IMR-90 (cell line): Measurements from ENCODE around the gene RAD51B. TPM values are rescaled to one million over a fixed set of nuclear protein-coding genes. Genes with fewer than 3 reads are reported as not detected.

Source experiments
- ATAC-seq: fragments of 200-7000 bp; cut with Tn5 transposase; 2 replicates; pipeline ENCODE4 v1.9.1; 2020; ENCODE audit warnings: low read depth, mild to moderate bottlenecking, moderate library complexity
- BruUV-seq: library from RNA; stranded (reverse); fragments of 400-500 nt; replicated peaks from 2 replicates; lab custom pipeline; 2021; lab: Mats Ljungman, UMichigan
- CTCF ChIA-PET: fragments of 300-600 bp; formaldehyde crosslinking; extraction: SDS; loops from one replicate; lab custom pipeline; 2021; ENCODE audit warnings: antibody characterized with exemption; lab: Yijun Ruan, JAX
- POLR2A ChIA-PET: fragments of 300-600 bp; sonication (Branson Sonifier 250); formaldehyde crosslinking; loops from one replicate; lab custom pipeline; 2022; ENCODE audit warnings: antibody characterized with exemption; ENCODE audit not compliant: unreplicated experiment; lab: Charles Lee
- DNase-seq: peaks from one replicate; pipeline ENCODE4 v3.0.0; 2013
- H2AFZ ChIP-seq: replicated peaks from 2 replicates; pipeline ENCODE3; 2013; ENCODE audit warnings: low read length, mild to moderate bottlenecking; ENCODE audit not compliant: poor library complexity
- H2AK5ac ChIP-seq: 2 replicates; pipeline ENCODE4 v1.6.1; 2013; ENCODE audit warnings: low read depth, low read length, inconsistent platforms
- H2AK9ac ChIP-seq: replicated peaks from 2 replicates; pipeline ENCODE3; 2013; ENCODE audit warnings: mild to moderate bottlenecking, low read depth, low read length, moderate library complexity; ENCODE audit not compliant: poor library complexity
- H2BK120ac ChIP-seq: 2 replicates; pipeline ENCODE4 v1.6.1; 2013; ENCODE audit warnings: low read depth, low read length, inconsistent platforms
- H2BK15ac ChIP-seq: 3 replicates; pipeline ENCODE4 v1.6.1; 2013; ENCODE audit warnings: low read depth, low read length, inconsistent platforms
- H2BK20ac ChIP-seq: 2 replicates; pipeline ENCODE4 v1.6.1; 2013; ENCODE audit warnings: low read depth, mild to moderate bottlenecking, inconsistent platforms, low read length, moderate library complexity
- H2BK5ac ChIP-seq: 2 replicates; pipeline ENCODE4 v1.6.1; 2013; ENCODE audit warnings: mild to moderate bottlenecking, low read depth, low read length, inconsistent platforms; ENCODE audit not compliant: poor library complexity, severe bottlenecking
- H3K14ac ChIP-seq: replicated peaks from 2 replicates; pipeline ENCODE4 v1.6.1; 2013; ENCODE audit warnings: low read depth, low read length, inconsistent platforms
- H3K18ac ChIP-seq: 2 replicates; pipeline ENCODE4 v1.6.1; 2013; ENCODE audit warnings: low read depth, low read length, control low read depth
- H3K23ac ChIP-seq: 2 replicates; pipeline ENCODE4 v1.6.1; 2013; ENCODE audit warnings: low read depth, low read length, inconsistent platforms
- H3K27ac ChIP-seq: 2 replicates; pipeline ENCODE4 v1.5.1; 2013; ENCODE audit warnings: mild to moderate bottlenecking, control low read depth, low read length; ENCODE audit not compliant: insufficient read depth
- H3K27me3 ChIP-seq: 2 replicates; pipeline ENCODE4 v1.6.1; 2013; ENCODE audit warnings: low read length; ENCODE audit not compliant: control insufficient read depth, insufficient read depth
- H3K36me3 ChIP-seq: 2 replicates; pipeline ENCODE4 v1.6.1; 2013; ENCODE audit warnings: low read length, mixed read lengths; ENCODE audit not compliant: control insufficient read depth, insufficient read depth
- H3K4ac ChIP-seq: 2 replicates; pipeline ENCODE4 v1.6.1; 2013; ENCODE audit warnings: low read depth, low read length, inconsistent platforms
- H3K4me1 ChIP-seq: 2 replicates; pipeline ENCODE4 v1.6.1; 2013; ENCODE audit warnings: low read length, mixed read lengths; ENCODE audit not compliant: control insufficient read depth, insufficient read depth
- H3K4me2 ChIP-seq: 2 replicates; pipeline ENCODE4 v1.6.1; 2013; ENCODE audit warnings: low read depth, mild to moderate bottlenecking, control low read depth, low read length, moderate library complexity
- H3K4me3 ChIP-seq: 2 replicates; pipeline ENCODE4 v1.5.1; 2013; ENCODE audit warnings: low read depth, mild to moderate bottlenecking, control low read depth, low read length, moderate library complexity; ENCODE audit not compliant: insufficient read depth
- H3K56ac ChIP-seq: 2 replicates; pipeline ENCODE4 v1.6.1; 2013; ENCODE audit warnings: low read length, inconsistent platforms; ENCODE audit not compliant: insufficient read depth; ENCODE audit errors: extremely low read depth
- H3K79me1 ChIP-seq, 2 experiments: 2 replicates each; pipeline ENCODE4 v1.6.1; 2013; ENCODE audit warnings: low read length in 2 of 2, inconsistent platforms in 1 of 2, low read depth in 1 of 2
- H3K9ac ChIP-seq: 2 replicates; pipeline ENCODE4 v1.6.1; 2013; ENCODE audit warnings: low read depth, low read length, control low read depth
- H3K9me1 ChIP-seq: 2 replicates; pipeline ENCODE4 v1.6.1; 2013; ENCODE audit warnings: low read length, inconsistent platforms; ENCODE audit not compliant: insufficient read depth
- H3K9me3 ChIP-seq: 2 replicates; pipeline ENCODE4 v1.6.1; 2013; ENCODE audit warnings: low read length; ENCODE audit not compliant: control insufficient read depth, insufficient read depth
- H4K20me1 ChIP-seq: 2 replicates; pipeline ENCODE4 v1.6.1; 2013; ENCODE audit warnings: low read length, inconsistent platforms; ENCODE audit not compliant: insufficient read depth
- H4K5ac ChIP-seq: 2 replicates; pipeline ENCODE4 v1.6.1; 2013; ENCODE audit warnings: mild to moderate bottlenecking, low read depth, low read length, control low read depth
- H4K8ac ChIP-seq, 2 experiments: 2 replicates each; pipeline ENCODE4 v1.6.1; 2013; ENCODE audit warnings: low read depth in 2 of 2, low read length in 2 of 2, control low read depth in 1 of 2, inconsistent platforms in 1 of 2
- H4K91ac ChIP-seq: 2 replicates; pipeline ENCODE4 v1.6.1; 2013; ENCODE audit warnings: low read depth, low read length, inconsistent platforms; ENCODE audit not compliant: insufficient read depth
- CTCF ChIP-seq: conservative IDR thresholded peaks from 2 replicates; pipeline ENCODE4 v1.5.1; 2012; ENCODE audit warnings: mild to moderate bottlenecking, low read depth, low read length, improper control_type of control experiment
- FOS ChIP-seq: fragments of 150-350 bp; IDR thresholded peaks from 2 replicates; pipeline ENCODE4 v1.6.1; 2016; ENCODE audit warnings: low read depth, low read length
- MAZ ChIP-seq: IDR thresholded peaks from 2 replicates; pipeline ENCODE4 v1.6.1; 2012; ENCODE audit warnings: low read depth, mild to moderate bottlenecking, low read length, improper control_type of control experiment, moderate library complexity, borderline replicate concordance
- MXI1 ChIP-seq: IDR thresholded peaks from 2 replicates; pipeline ENCODE4 v1.6.1; 2012; ENCODE audit warnings: low read depth, mild to moderate bottlenecking, low read length, moderate library complexity, borderline replicate concordance
- NFE2L2 ChIP-seq: fragments of 150-350 bp; IDR thresholded peaks from 2 replicates; pipeline ENCODE4 v1.6.1; 2016; ENCODE audit warnings: low read depth, mild to moderate bottlenecking, low read length
- POLR2A ChIP-seq: IDR thresholded peaks from 2 replicates; pipeline ENCODE4 v1.6.1; 2012; ENCODE audit warnings: mild to moderate bottlenecking, low read depth, low read length
- RAD21 ChIP-seq: IDR thresholded peaks from 2 replicates; pipeline ENCODE4 v1.6.1; 2012; ENCODE audit warnings: low read length, improper control_type of control experiment
- RCOR1 ChIP-seq: IDR thresholded peaks from 2 replicates; pipeline ENCODE4 v1.6.1; 2012; ENCODE audit warnings: mild to moderate bottlenecking, low read length, improper control_type of control experiment; ENCODE audit not compliant: insufficient replicate concordance
- SMC3 ChIP-seq: fragments of 150-350 bp; IDR thresholded peaks from 2 replicates; pipeline ENCODE4 v1.6.1; 2016; ENCODE audit warnings: low read depth, mild to moderate bottlenecking, antibody characterized with exemption, low read length, moderate library complexity
- USF2 ChIP-seq: fragments of 150-350 bp; IDR thresholded peaks from 2 replicates; pipeline ENCODE4 v1.6.1; 2017; ENCODE audit warnings: mild to moderate bottlenecking, antibody characterized with exemption, low read length, low read depth
- WGBS, 2 experiments: methylation state at CpG; one replicate each; pipeline versions ENCODE4 v1.1.5 to v1.1.7; 2013; ENCODE audit warnings: missing lambda C conversion rate in 2 of 2; ENCODE audit not compliant: insufficient read length in 1 of 2; ENCODE audit errors: extremely low coverage in 2 of 2; 5-methylcytosine and 5-hydroxymethylcytosine counted together
- dilution Hi-C: fragments of 300-500 bp; cut with HindIII; formaldehyde crosslinking; loops from one replicate; pipeline ENCODE4 v1.14.3; 2018; ENCODE audit warnings: low sequenced_read_pairs; ENCODE audit not compliant: unreplicated experiment
- in situ Hi-C: fragments of 300-500 bp; cut with MboI; formaldehyde crosslinking; loops from 3 replicates; pipeline ENCODE4 v1.14.3; 2019; ENCODE audit warnings: low sequenced_read_pairs, inconsistent platforms, mixed read lengths
- intact Hi-C: fragments of 100-400 bp; cut with micrococcal nuclease; formaldehyde crosslinking; loops from 2 replicates; pipeline ENCODE4 v1.10.0; 2022
- polyA plus RNA-seq, 3 experiments: library from polyadenylated mRNA; depleted of rRNA; stranded (reverse); fragments of >200 nt; gene quantifications; 2 replicates each; pipeline ENCODE4 v1.2.3, GENCODE V29; 2012; ENCODE audit warnings: low replicate concordance in 1 of 3
- total RNA-seq: library from RNA; depleted of rRNA; stranded (reverse); fragments of >200 nt; gene quantifications from 2 replicates; pipeline ENCODE4 v1.2.3, GENCODE V29; 2012

The RAD51B gene
- total and polyA plus RNA-seq, 2 of the 4 experiments (the other 2 are of a cell fraction) = 5.1 to 18.8 TPM

- Histone ChIP-seq H3K56ac (no peak overlapping the region), H3K4me2 (no peak overlapping the region), H2AFZ (no peak overlapping the region), H3K4me1 (no peaks in the 10 kb centered on the region; the same call in 1 of the 2 replicates), H2AK9ac (no peak overlapping the region), H3K36me3 (no peaks in the 10 kb centered on the region), H3K23ac (no peak overlapping the region), H4K5ac (no peak overlapping the region), H2BK5ac (no peak overlapping the region), H2AK5ac (no peak overlapping the region), H3K9ac (no peak overlapping the region), H3K27ac (no peak overlapping the region), H4K20me1 (no peaks in the 10 kb centered on the region), H3K9me3 (no peaks in the 10 kb centered on the region), H3K4me3 (no peak overlapping the region), H3K14ac (no peak overlapping the region), H3K79me1 (no peaks in the 10 kb centered on the region), H2BK15ac (no peak overlapping the region), H2BK120ac (no peak overlapping the region), H4K8ac (no peak overlapping the region), H3K27me3 (no peaks in the 10 kb centered on the region), H3K9me1 (no peaks in the 10 kb centered on the region), H4K91ac (no peak overlapping the region), H2BK20ac (no peak overlapping the region), H3K18ac (no peak overlapping the region), H3K4ac (no peak overlapping the region)
- no CpG with 5 or more reads among the region's 6 CpGs for WGBS, 2 experiments
- ATAC-seq (no peak), DNase-seq (no peak)
- in situ Hi-C loops (no loop called here), intact Hi-C loops (no loop called here), dilution Hi-C loops (no loop called here)
- POLR2A ChIA-PET = no interaction called here
- no TSS peak for BruUV-seq
- CTCF ChIA-PET = no interaction called here
- no peak for TF ChIP-seq FOS
- no peak for TF ChIP-seq NFE2L2
- no peak for TF ChIP-seq RAD21
- no peak for TF ChIP-seq CTCF
- TF ChIP-seq USF2 = no peak
- no peak for TF ChIP-seq MXI1
- TF ChIP-seq MAZ = no peak
- no peak for TF ChIP-seq RCOR1
- TF ChIP-seq POLR2A = no peak
- TF ChIP-seq SMC3 = no peak
Observed at GRCh38 chr14:67975470-67975869, 155.9 kb downstream of the RAD51B start.
